Ovary (tissue), 9 donors: ENCODE results near the gene HKDC1. TPM values are rescaled to one million over a fixed set of nuclear protein-coding genes. Genes with fewer than 3 reads are reported as not detected.

Source experiments
- DNase-seq, 5 donors: peaks; one replicate each; pipeline ENCODE4 v3.0.0-alpha.2; 2019 to 2020
- H3K27ac ChIP-seq, 2 donors: fragments of 200-600 bp; one replicate each; pipeline versions ENCODE4 v1.5.1 to v1.8.0; 2019 to 2022
- H3K27me3 ChIP-seq: fragments of 200-600 bp; one replicate; pipeline ENCODE4 v1.8.0; 2022
- H3K36me3 ChIP-seq: fragments of 200-600 bp; sonication (generic); one replicate; pipeline ENCODE4 v1.5.1; 2019
- H3K4me1 ChIP-seq: one replicate; pipeline ENCODE4 v1.8.1; 2013; ENCODE audit warnings: mild to moderate bottlenecking, moderate library complexity; ENCODE audit not compliant: insufficient read depth
- H3K4me3 ChIP-seq: fragments of 200-600 bp; sonication (generic); one replicate; pipeline ENCODE4 v1.5.1; 2017
- H3K9me3 ChIP-seq, 2 donors: fragments of 200-600 bp in 1 of 2; sonication (generic) in 1 of 2; one replicate each; pipeline versions ENCODE4 v1.5.1 to v1.8.1; 2013 to 2019; ENCODE audit warnings: mild to moderate bottlenecking in 1 of 2, moderate library complexity in 1 of 2
- CTCF ChIP-seq, 3 donors: fragments of 450-650 bp in 2 of 3; fragments of 200-600 bp in 1 of 3; IDR thresholded peaks; one replicate each; pipeline versions ENCODE4 v1.5.1 to v1.8.0; 2016 to 2022; ENCODE audit warnings: antibody characterized with exemption in 3 of 3, mild to moderate bottlenecking in 1 of 3
- EP300 ChIP-seq: sonication (generic); formaldehyde crosslinking; IDR thresholded peaks from one replicate; pipeline ENCODE4 v1.6.1; 2017; ENCODE audit warnings: antibody characterized with exemption
- POLR2A ChIP-seq: fragments of 450-650 bp; IDR thresholded peaks from one replicate; pipeline ENCODE4 v1.6.1; 2017; ENCODE audit warnings: antibody characterized with exemption, mild to moderate bottlenecking, moderate library complexity
- WGBS, 3 donors: extraction: QIAGEN DNeasy Blood & Tissue Kit in 1 of 3; methylation state at CpG; one replicate each; pipeline versions ENCODE4 v1.1.5 to v1.1.7; 2013 to 2017; 5-methylcytosine and 5-hydroxymethylcytosine counted together
- intact Hi-C, 4 donors: fragments of 100-400 bp; cut with DNase I; formaldehyde crosslinking; loops; one replicate each; pipeline versions ENCODE4 v1.11.0 to v1.15.1; 2022 to 2023
- polyA plus RNA-seq, 2 donors: library from polyadenylated mRNA; stranded (reverse); fragments of 200-250 nt in 1 of 2; fragments of 350-450 nt in 1 of 2; fragmentation: Illumina TruSeq in 1 of 2; extraction: RNeasy Lipid Tissue Mini Kit (QIAGEN cat#74804) in 1 of 2; gene quantifications; one replicate each; pipeline ENCODE4 v1.2.3, GENCODE V29; 2013 to 2014
- total RNA-seq, 7 donors: library from RNA; depleted of rRNA in 2 of 7; stranded (reverse); fragments of >200 nt in 2 of 7; fragmentation: NEBNext Ultra II Directional in 3 of 7; extraction: Animal tissue kit (Norgen Biotek cat#: 25700) in 3 of 7; gene quantifications; one replicate each; pipeline versions ENCODE4 v1.1.0 to v1.2.4, GENCODE V29; 2016 to 2023
- donor health status: DM: no; HTN: no; CAD: no; lungs with moderate emphysema.
- donor health status: DM: no; HTN: no; CAD: no.
- donor health status: Bipolar disorder and iron deficiency.
- donor health status: DM: yes; HTN: yes; CAD: no.
- donor health status: DM: no; HTN: no; CAD: no.
- donor health status: DM: yes; HTN: yes; CAD: no.

HKDC1 gene
- total and polyA plus RNA-seq, 9 donors = 0.01 to 6.4 (median 0.94) TPM; not detected in 2

GRCh38 chr10:69259547-69260243 lies 39.6 kb downstream of the HKDC1 start:
- WGBS, 3 donors = 58 to 76% (median 66%) methylated on average over 3 of the region's 3 CpGs
- Histone ChIP-seq H3K36me3 (no peaks in the 10 kb centered on the region), H3K27me3 (no peaks in the 10 kb centered on the region), H3K27ac (no peak overlapping the region), H3K4me3 (no peak overlapping the region), H3K4me1 (no peaks in the 10 kb centered on the region), H3K9me3 (no peaks in the 10 kb centered on the region)
- TF ChIP-seq POLR2A = no peak
- TF ChIP-seq EP300 = no peak
- TF ChIP-seq CTCF (IDR thresholded peaks at IDR 0.05) = no peak
- intact Hi-C loops = no loop called here
- no peak for DNase-seq

- Histone ChIP-seq H3K27me3 (no peaks in the 10 kb centered on the region), H3K27ac (no peak overlapping the region), H3K4me1 (no peaks in the 10 kb centered on the region), H3K36me3 (no peaks in the 10 kb centered on the region), H3K4me3 (no peak overlapping the region), H3K9me3 (no peaks in the 10 kb centered on the region)
- DNase-seq = no peak
- 88 to 92% (median 92%) methylated on average over 8 of the region's 8 CpGs for WGBS, 3 donors
- intact Hi-C loops = no loop called here
- TF ChIP-seq EP300 (no peak), POLR2A (no peak), CTCF (IDR thresholded peaks at IDR 0.05) (no peak)
These were observed 41.1 kb downstream of the HKDC1 start for GRCh38 chr10:69261184-69261583.

- H3K27ac ChIP-seq = no peak overlapping the region
- H3K9me3 ChIP-seq = no peaks in the 10 kb centered on the region
- TF ChIP-seq EP300 (no peak), POLR2A (no peak), CTCF (IDR thresholded peaks at IDR 0.05) (no peak)
- no peak for DNase-seq
- H3K4me1 ChIP-seq = no peaks in the 10 kb centered on the region
- H3K36me3 ChIP-seq = no peaks in the 10 kb centered on the region
- no peak overlapping the region for H3K4me3 ChIP-seq
- no peaks in the 10 kb centered on the region for H3K27me3 ChIP-seq
- intact Hi-C loops = no loop called here
- 69 to 76% (median 71%) methylated on average over 3 of the region's 3 CpGs for WGBS, 3 donors
These were observed 42.2 kb downstream of the HKDC1 start for GRCh38 chr10:69262292-69262751.

GRCh38 chr10:69265521-69265920 lies 45.4 kb downstream of the HKDC1 start:
- WGBS, 3 donors = 87 to 89% (median 87%) methylated on average over 17 of the region's 17 CpGs
- no peak for DNase-seq
- no peaks in the 10 kb centered on the region for H3K27me3 ChIP-seq
- no peak for TF ChIP-seq POLR2A
- TF ChIP-seq EP300 = no peak
- TF ChIP-seq CTCF (IDR thresholded peaks at IDR 0.05) = no peak
- H3K27ac ChIP-seq = no peak overlapping the region
- no peaks in the 10 kb centered on the region for H3K4me1 ChIP-seq
- intact Hi-C loops = no loop called here
- no peaks in the 10 kb centered on the region for H3K9me3 ChIP-seq
- no peaks in the 10 kb centered on the region for H3K36me3 ChIP-seq
- no peak overlapping the region for H3K4me3 ChIP-seq
